IPS-NIHi11 (cell line): ENCODE measurements around the gene STX18.

Experiments
- DNase-seq: peaks from one replicate; pipeline ENCODE4 v3.0.0; 2012; ENCODE audit warnings: mixed read lengths, low spot score

STX18 gene

GRCh38 chr4:4418676-4419390 lies 123.0 kb downstream of the STX18 start:
- DNase-seq: no peak

GRCh38 chr4:4417886-4418285 lies 124.0 kb downstream of the STX18 start:
- DNase-seq: no peak

- no peak for DNase-seq
These were observed 124.9 kb downstream of the STX18 start for GRCh38 chr4:4416981-4417380.

GRCh38 chr4:4415806-4416805 lies 125.7 kb downstream of the STX18 start:
- DNase-seq: no peak

GRCh38 chr4:4415107-4415805 lies 126.6 kb downstream of the STX18 start:
- no peak for DNase-seq

GRCh38 chr4:4413806-4414205 lies 128.0 kb downstream of the STX18 start:
- no peak for DNase-seq

- no peak for DNase-seq
These were observed 128.5 kb downstream of the STX18 start for GRCh38 chr4:4413373-4413725.

- no peak for DNase-seq
These were observed 129.0 kb downstream of the STX18 start for GRCh38 chr4:4412641-4413372.

GRCh38 chr4:4411906-4412305 lies 129.9 kb downstream of the STX18 start:
- DNase-seq: no peak

- DNase-seq: no peak
These were observed 131.6 kb downstream of the STX18 start for GRCh38 chr4:4410271-4410670.

- DNase-seq: no peak
These were observed 132.3 kb downstream of the STX18 start for GRCh38 chr4:4409416-4410115.

GRCh38 chr4:4408576-4409335 lies 133.1 kb downstream of the STX18 start:
- DNase-seq: no peak

GRCh38 chr4:4408132-4408523 lies 133.7 kb downstream of the STX18 start:
- DNase-seq: no peak

- no peak for DNase-seq
These were observed 134.3 kb downstream of the STX18 start for GRCh38 chr4:4407299-4408131.

- DNase-seq: no peak
These were observed 135.2 kb downstream of the STX18 start for GRCh38 chr4:4406455-4407298.

- no peak for DNase-seq
These were observed 136.4 kb downstream of the STX18 start for GRCh38 chr4:4405358-4405962.

GRCh38 chr4:4402966-4403365 lies 138.9 kb downstream of the STX18 start:
- DNase-seq: no peak

- DNase-seq: no peak
These were observed 140.8 kb downstream of the STX18 start for GRCh38 chr4:4401036-4401435.
